ENCODE measurements around the gene FOXC2.

FOXC2 gene

DNA sequence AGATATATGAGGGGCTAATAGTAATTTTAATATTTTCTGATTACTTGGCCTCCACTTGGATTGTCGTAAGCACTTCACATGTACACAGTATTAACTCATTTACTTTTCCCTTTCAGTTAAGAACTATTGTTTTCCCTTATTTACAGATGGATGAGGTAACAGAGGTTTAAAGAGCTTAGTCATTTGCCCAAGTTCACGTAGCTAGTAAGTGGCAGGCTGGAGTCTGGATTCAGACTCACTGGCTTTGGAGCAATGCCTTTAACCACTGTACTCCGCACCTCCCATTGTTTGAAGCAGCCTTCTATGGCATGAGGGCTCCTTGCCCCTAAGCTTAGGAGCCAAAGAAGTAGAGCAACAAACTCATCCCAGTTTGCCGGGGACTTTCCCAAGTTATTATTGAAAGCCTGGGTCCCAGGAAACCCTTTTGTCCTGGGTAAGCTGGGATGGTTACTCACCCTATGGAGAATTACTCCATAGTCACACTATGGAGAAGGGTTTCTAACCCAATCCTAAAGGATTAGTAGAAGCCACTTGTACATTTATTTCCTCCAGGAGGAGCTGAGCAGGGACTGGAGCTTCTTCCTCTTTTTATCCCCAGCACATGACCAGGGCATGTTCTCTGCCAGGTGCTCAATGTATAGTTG lies 24.0 kb downstream of the FOXC2 start:
- no peak for DNase-seq (ENCODE audit: low spot score)

GRCh38 chr16:86591270-86591669 lies 24.6 kb downstream of the FOXC2 start:
- no peak for DNase-seq (ENCODE audit: low spot score)

- no peak for DNase-seq (ENCODE audit: low spot score)
Measured at GRCh38 chr16:86593913-86594620, 27.4 kb downstream of the FOXC2 start.

DNA sequence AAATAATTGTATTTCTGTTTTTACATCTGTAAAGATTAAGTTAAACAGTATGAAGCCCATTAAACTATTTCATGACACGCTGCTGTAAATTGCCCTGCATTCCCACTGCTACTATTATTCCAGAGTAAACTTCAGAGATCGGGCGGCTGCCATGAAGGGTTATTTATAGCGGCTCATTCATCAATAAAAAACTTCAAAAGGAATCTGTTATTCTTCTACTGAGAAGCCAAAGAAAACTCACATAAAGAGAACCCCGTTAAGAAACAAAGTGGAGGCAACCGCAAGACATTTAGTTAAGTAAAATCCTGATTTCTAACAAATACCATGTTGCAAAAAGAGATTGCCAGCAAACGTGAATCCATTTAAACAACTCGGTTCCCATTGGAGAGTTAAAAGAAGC lies 28.1 kb downstream of the FOXC2 start:
- DNase-seq (ENCODE audit: low spot score): no peak

- no peak for DNase-seq (ENCODE audit: low spot score)
Measured at GRCh38 chr16:86595983-86596605, 29.5 kb downstream of the FOXC2 start.

DNA sequence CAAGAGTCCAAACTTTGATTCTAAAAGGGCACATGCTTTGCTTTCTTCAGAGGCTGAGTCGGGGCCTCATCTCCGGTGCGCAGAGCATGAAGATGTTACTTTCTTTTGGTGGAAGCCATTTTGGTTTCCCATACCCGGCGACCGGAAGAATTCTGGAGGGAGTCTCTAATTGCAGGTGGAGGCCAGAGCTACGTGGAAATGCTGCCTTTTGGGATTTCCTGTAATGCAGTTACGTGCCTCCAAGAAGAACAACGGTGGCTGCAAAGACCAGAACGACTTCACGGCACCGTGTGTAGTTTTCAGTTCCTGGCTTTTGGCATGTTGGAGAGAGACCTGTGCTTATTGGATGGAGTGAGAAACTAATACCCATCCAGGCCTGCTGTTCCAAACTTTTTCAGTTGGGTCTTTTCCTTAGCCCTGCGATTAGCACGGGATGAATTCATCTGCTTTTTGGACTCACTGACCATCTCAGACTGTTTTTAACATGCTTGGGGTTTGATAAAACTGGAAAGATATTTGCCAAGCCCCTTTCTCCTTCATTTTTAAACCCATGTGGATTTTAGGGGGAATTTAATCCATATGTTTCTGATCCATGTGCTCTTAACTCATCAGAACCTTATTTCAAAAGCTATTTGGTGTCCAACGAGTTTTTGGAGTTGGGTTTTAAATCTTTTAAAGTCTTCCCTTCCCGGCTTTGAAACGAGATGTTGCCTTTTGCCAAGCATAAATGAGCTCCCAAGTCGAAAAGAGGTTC lies 30.7 kb downstream of the FOXC2 start:
- no peak for DNase-seq (ENCODE audit: low spot score)

- no peak for DNase-seq (ENCODE audit: low spot score)
Measured at GRCh38 chr16:86597880-86598606, 31.4 kb downstream of the FOXC2 start.

DNA sequence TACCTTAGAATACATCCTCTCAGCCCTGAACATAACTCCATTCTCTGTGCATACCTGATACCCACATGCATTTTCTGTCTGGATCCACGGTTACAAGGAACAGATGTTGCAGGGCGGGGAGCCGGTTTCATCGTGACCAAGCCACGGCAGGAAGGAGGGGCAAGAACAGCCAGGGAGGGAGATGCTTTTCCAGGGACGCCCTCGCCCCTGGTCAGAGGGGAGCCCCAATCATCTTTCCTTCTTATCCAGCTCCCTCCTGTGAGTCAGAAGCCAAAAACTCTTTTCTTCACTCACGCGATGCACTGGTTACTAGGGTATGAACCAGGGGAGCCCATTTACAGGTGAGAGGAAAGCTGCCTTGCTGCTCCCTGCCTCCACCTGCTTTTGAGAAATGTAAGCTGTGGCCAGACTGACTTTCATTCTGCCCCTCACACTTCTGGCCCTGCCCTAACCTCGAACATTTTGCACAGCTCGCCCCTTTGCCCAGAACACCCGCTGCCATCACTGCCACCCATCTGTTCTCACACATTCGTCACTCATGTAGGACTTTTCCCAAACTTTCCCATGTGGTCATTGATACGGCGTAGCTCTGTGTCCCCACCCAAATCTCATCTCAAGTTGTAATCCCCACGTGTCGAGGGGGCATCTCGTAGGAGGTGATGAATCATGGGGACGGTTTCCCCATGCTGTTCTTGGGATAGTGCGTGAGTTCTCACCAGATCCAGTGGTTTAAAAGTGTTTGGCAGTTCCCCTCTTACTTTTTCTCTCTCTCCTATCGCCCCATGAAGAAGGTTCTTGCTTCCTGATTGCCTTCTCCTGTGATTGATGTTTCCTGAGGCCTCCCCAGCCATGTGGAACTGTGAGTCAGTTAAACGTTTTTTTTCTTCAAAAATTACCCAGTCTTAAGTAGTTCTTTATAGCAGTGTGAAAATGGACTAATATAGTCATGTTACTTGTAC lies 32.3 kb downstream of the FOXC2 start:
- no peak for DNase-seq (ENCODE audit: low spot score)

DNA sequence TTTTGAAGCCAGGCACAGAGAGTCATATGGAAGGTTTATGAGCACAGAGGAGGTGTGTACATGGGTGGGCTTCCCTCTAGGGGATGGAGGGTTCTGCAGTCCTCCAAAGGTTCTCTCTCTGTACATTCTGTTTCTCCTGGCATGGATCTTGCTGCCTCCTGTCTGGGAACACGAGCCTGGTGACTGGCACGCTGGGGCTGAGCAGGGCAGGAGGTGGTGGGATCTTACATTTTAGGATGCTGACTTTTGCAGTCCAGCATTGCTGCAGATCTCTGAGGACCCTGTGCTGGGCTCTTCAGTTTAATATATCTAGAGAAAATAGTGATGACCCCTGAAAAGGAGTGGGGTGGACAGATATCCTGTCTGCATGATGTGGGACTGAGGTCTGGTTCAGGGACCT lies 34.7 kb downstream of the FOXC2 start:
- no peak for DNase-seq (ENCODE audit: low spot score)

DNA sequence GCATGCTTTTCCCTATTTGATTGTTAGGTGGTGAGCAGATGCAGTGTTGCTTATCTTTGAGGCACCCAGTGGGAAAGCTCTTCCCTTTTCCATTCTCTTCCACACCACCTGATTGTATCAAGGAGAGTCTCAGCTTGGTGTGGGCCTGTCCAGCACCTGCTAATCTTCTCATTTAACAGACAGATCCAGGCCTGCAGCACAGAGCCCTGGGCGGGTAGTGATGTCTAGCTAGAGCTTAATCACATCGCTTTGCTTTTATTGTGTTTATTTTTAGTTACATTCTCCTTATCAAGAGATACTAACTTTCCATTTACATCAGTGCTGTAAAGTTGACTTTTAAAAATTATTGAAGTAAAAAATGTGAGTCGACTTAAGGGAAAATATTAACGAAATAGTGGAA lies 35.9 kb downstream of the FOXC2 start:
- DNase-seq (ENCODE audit: low spot score): no peak

GRCh38 chr16:86604436-86605193 lies 38.0 kb downstream of the FOXC2 start:
- no peak for DNase-seq (ENCODE audit: low spot score)

DNA sequence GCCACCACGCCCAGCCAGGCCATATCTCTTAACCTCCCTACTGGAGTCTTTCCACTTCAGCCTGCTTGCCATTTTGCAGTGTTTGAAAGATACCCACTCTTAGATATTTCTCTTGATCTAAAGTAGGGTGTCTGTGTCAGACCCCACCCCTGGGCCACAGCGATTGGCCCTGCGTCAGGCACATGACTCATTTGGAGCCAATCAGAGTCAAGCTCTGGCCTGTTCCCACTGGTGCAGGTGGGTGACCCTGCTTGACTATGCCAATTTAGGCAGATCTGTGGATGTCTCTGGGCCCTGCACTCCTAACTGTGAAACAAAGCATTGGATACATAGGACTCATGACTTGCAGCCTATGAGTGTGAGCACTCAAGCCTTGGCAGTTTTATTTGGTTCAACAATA lies 39.3 kb downstream of the FOXC2 start:
- DNase-seq (ENCODE audit: low spot score): no peak

DNA sequence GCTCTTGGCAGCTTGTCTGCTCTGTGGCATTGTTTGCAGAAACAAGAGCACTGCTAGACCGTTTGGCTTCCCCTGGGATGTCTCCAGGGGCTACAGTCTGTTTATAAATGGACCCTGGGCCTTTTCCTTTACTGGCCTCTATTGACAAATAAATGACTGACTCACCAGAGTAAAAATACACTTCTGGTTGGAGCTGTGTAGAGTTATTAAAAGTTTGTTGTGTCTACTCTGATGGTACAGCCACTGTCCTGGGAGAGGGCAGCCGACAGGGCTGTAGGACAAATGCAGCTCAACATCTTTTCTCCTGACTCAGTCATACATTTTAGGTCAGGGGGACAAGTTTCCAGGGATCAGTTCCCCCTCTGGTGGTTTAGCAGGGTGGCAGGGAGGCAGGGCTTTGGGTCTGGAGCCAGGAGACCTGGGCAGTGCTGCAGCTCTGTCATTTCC lies 41.7 kb downstream of the FOXC2 start:
- peak; percentile 30 for DNase-seq (ENCODE audit: low spot score)

DNA sequence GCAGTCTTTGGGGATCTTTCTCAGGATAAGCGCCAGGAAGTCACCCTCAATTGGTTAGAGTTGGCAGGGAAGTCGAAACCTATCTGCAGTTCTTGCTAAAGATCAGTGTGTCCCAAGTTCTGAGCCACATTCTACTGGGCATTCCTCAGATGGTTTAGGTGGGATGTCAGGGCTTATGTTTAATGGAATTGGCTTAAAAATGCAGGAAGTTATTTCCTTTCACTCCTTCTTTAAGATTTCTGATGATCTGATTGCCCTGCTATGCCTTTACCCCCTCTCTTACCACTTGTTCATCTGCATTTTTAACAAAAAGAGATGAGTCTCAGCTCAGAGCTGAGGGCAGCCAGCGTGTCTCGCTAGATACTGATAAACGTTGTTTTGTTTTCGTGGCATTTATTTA lies 42.5 kb downstream of the FOXC2 start:
- DNase-seq (ENCODE audit: low spot score): peak; percentile 3

DNA sequence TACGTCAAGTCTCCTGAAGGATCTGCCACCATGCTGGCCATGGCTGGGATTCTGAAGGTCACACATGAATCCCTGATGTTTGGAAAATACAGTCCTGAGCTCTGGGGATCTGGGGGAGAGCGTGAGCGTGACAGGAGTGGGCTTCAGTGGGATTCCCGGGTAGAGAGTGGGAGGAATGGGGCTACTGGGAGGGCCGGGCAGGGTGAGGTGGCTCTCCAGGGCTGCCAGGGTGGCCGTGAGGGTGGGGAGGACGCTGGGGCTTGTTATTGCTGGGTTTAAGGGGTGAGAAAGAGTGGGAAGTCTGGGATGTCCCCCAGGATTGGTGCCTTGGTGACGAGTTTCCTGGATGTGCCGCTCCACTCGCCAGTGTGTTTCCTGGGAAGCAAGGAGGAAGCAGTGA lies 43.0 kb downstream of the FOXC2 start:
- DNase-seq (ENCODE audit: low spot score): no peak

- DNase-seq (ENCODE audit: low spot score): no peak
Measured at GRCh38 chr16:86610779-86611524, 44.3 kb downstream of the FOXC2 start.

DNA sequence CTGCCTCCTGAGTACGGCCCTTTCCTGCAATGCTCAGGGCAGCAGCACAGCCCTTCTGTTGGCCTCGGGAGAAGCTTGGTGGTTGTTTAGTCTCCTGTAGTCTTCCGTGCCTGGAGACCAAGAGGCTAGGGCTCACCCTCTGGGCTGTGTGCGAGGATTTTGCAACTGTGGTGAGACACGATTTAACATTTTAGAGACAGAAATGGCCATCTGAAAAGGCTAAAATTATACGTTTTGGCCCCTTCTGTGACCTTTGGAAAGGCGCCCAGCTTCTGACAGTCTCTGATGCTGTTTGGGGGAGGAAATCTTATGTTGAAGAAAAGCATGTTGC lies 44.9 kb downstream of the FOXC2 start:
- no peak for DNase-seq (ENCODE audit: low spot score)

- no peak for DNase-seq (ENCODE audit: low spot score)
Measured at GRCh38 chr16:86611941-86612340, 45.3 kb downstream of the FOXC2 start.

DNA sequence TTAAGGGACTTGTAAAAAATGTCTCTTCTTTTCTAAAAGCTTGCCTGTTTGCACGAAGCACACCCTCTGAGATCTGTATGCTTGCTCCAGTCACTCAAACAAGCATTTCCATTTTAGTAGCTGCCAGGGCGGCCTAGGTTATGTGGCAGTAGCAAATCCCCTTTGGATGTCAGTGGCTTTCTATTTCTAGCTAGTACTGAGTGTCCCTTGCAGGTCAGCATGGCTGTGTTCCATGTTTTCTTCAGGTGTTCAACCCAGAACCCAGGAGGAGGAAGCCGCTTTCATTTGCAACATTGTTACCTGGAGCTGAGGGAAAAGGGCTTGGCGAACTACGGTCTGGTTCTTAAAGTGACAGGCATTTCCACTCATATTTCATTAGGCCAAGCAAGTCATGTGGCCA lies 48.1 kb downstream of the FOXC2 start:
- no peak for DNase-seq (ENCODE audit: low spot score)

DNA sequence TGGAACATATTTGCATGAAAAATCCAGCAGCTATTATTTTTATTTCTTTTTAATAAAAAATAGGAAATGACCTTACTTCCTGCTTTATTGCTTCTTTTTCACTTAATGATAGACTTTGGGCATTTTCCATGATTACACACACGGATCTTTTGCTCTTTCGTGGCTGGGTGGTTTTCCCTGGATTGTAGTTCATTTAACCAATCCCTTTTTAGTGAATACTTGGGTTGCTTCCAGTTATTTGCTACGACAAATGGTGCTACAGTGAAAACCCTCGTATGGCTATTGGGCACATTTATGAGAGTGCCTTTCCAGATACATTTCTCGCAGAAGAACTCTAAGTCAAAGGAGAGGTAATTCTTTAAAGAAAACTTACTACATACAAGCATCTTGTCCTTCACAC lies 50.3 kb downstream of the FOXC2 start:
- no peak for DNase-seq (ENCODE audit: low spot score)

Data from kidney capillary endothelial cell (primary cell).